Smooth muscle cell (in vitro differentiated cells): ENCODE results near the gene PCBD2. TPM values are rescaled to one million over a fixed set of nuclear protein-coding genes. Genes with fewer than 3 reads are reported as not detected.

Experiments
- DNase-seq: peaks from one replicate; lab custom pipeline; 2025; ENCODE audit not compliant: unreplicated experiment; lab: John Stamatoyannopoulos, UW
- H2AFZ ChIP-seq: fragments of 200-600 bp; sonication (generic); 2 replicates; pipeline ENCODE4 v1.6.0; 2016; ENCODE audit warnings: antibody characterized with exemption, low read depth, mild to moderate bottlenecking
- H3F3A ChIP-seq: fragments of 200-600 bp; sonication (generic); 2 replicates; pipeline ENCODE4 v1.6.0; 2017; ENCODE audit warnings: antibody characterized with exemption, low read depth
- H3K27ac ChIP-seq: fragments of 200-600 bp; sonication (generic); 2 replicates; pipeline ENCODE4 v1.5.1; 2016; ENCODE audit warnings: low read depth, mild to moderate bottlenecking
- H3K27me3 ChIP-seq: fragments of 200-600 bp; sonication (generic); 2 replicates; pipeline ENCODE4 v1.6.1; 2016; ENCODE audit warnings: low read depth, mild to moderate bottlenecking
- H3K36me3 ChIP-seq: fragments of 200-600 bp; sonication (generic); 2 replicates; pipeline ENCODE4 v1.5.1; 2016; ENCODE audit warnings: low read depth
- H3K4me1 ChIP-seq: fragments of 200-600 bp; sonication (generic); 2 replicates; pipeline ENCODE4 v1.5.1; 2016; ENCODE audit warnings: low read depth
- H3K4me2 ChIP-seq: fragments of 200-600 bp; sonication (generic); 2 replicates; pipeline ENCODE4 v1.6.0; 2016; ENCODE audit warnings: mild to moderate bottlenecking
- H3K4me3 ChIP-seq: fragments of 200-600 bp; sonication (generic); 2 replicates; pipeline ENCODE4 v1.5.1; 2016; ENCODE audit warnings: mild to moderate bottlenecking
- H3K79me2 ChIP-seq: fragments of 200-600 bp; sonication (generic); 2 replicates; pipeline ENCODE4 v1.6.0; 2016; ENCODE audit warnings: low read depth, mild to moderate bottlenecking
- H3K9ac ChIP-seq: fragments of 200-600 bp; sonication (generic); 2 replicates; pipeline ENCODE4 v1.6.0; 2016; ENCODE audit warnings: low read depth
- H3K9me3 ChIP-seq: fragments of 200-600 bp; sonication (generic); replicated peaks from 2 replicates; pipeline ENCODE4 v1.5.1; 2016; ENCODE audit warnings: low read depth
- H4K20me1 ChIP-seq: fragments of 200-600 bp; sonication (generic); 2 replicates; pipeline ENCODE4 v1.6.0; 2016; ENCODE audit warnings: low read depth
- CTCF ChIP-seq: fragments of 200-600 bp; sonication (generic); IDR thresholded peaks from 2 replicates; pipeline ENCODE4 v1.5.1; 2017; ENCODE audit warnings: borderline replicate concordance, mild to moderate bottlenecking, antibody characterized with exemption; ENCODE audit not compliant: insufficient read depth, poor library complexity, severe bottlenecking
- WGBS: methylation state at CpG from one replicate; pipeline ENCODE4 v1.1.7; 2016; ENCODE audit warnings: low lambda C conversion rate; 5-methylcytosine and 5-hydroxymethylcytosine counted together
- microRNA counts: library from miRNA; unstranded; fragments of <30 nt; microRNA quantifications from one replicate; lab custom pipeline; 2016
- microRNA-seq: library from miRNA; unstranded; fragments of <30 nt; microRNA quantifications from one replicate; pipeline ENCODE4, GENCODE V29; 2016; ENCODE audit warnings: borderline number of aligned reads
- polyA plus RNA-seq: library from polyadenylated mRNA; unstranded; fragments of >200 nt; fragmentation: Nextera tagmentation; extraction: Ambion mirVana; gene quantifications from 2 replicates; pipeline ENCODE4 v1.2.1, GENCODE V29; 2016
- small RNA-seq: library from RNA; depleted of rRNA; stranded (forward); fragments of <200 nt; gene quantifications from one replicate; pipeline ENCODE3, GENCODE V24; 2014
- total RNA-seq: library from RNA; depleted of rRNA; stranded (reverse); fragments of >200 nt; gene quantifications from 2 replicates; pipeline ENCODE4 v1.2.3, GENCODE V29; 2014

PCBD2 gene
- total and polyA plus RNA-seq, 2 experiments from 2014 or later: 2.4 to 3.3 TPM

DNA sequence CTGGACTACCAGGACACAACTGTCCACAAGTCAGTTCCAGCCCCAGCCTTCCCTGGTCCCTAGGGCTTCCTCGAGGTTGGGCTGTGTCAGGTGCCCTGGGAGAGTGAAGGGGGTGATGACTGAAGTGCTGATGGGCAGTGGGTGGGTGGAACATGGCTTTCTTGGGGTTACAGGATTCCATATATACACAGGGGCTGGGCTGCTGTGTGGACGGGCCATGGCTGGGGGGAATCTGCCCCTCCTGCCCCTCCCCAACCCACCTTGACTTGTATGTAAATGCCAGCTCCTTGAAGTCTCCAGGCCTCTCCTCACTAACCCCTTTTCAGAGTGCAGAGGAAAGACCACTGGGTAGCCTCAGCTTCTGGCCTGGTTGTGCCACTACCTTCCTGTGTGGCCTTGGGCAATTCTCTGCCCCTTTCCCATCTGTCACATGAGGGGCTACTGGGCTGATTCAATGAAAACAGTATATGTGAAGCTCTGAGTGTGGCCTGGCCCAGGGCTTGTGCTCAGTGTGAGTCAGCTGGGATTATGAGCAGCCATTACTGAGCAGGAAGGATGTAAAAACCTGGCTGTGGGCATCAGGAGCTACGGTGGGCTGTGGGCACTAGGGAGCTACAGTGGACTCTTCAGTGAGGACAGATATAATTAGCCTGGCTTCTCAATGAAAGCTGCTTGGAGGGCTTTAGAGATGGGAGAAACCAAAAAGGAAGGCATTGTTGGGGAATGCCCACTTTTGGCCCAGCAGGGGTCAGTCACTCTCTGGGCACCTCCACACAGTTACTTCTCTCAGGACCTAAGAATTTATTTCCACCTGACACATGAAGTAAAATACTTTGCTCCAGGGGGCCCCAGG is 105.8 kb downstream of the PCBD2 start:
- Histone ChIP-seq H3K9ac (no peak overlapping the region), H3K27me3 (no peaks in the 10 kb centered on the region), H3K79me2 (no peaks in the 10 kb centered on the region), H3K4me2 (no peak overlapping the region), H3K4me3 (no peak overlapping the region), H3K36me3 (no peaks in the 10 kb centered on the region), H4K20me1 (no peaks in the 10 kb centered on the region), H3K27ac (no peak overlapping the region), H2AFZ (no peak overlapping the region), H3F3A (no peaks in the 10 kb centered on the region), H3K4me1 (no peaks in the 10 kb centered on the region), H3K9me3 (no peaks in the 10 kb centered on the region)
- peak; percentile 21 for TF ChIP-seq CTCF
- DNase-seq: no peak
- 74% methylated on average over 3 of the region's 3 CpGs for WGBS

DNA sequence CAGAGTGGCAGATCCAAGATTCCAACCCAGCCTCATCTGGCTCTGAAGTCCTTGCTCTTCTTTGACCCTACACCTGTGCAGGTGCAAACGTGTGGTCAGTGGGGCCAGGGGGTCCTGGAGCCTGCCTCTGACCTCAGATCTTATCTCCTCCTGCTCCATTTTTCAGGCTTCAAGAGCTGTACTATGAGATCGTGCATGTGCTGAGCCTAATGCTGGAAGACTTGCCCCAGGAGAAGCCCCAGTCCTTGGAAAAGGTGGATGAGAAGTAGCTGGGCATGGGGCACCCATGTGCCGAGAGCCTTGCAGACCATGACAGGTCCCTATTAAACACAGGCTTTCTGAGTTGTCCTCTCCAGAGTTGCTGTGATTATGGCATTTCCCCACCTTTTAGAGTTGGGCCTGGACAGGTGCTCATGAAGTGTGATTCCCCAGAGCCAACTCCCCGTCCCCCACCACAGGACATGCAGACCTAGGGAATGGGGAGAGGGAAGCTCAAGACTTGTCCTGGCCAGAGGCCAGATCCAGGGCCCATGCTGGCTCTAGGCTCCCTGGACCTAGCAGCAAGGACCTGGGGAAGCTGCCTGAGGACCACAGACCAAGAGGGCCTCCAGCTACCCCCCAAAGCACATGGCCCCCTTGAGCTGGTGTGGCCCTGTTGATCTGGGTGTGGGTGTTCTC is 106.6 kb downstream of the PCBD2 start:
- DNase-seq: no peak
- no peak overlapping the region for H2AFZ ChIP-seq
- no peaks in the 10 kb centered on the region for H3F3A ChIP-seq
- H3K36me3 ChIP-seq: no peaks in the 10 kb centered on the region
- no peaks in the 10 kb centered on the region for H3K27me3 ChIP-seq
- H3K9ac ChIP-seq: no peak overlapping the region
- no peaks in the 10 kb centered on the region for H3K9me3 ChIP-seq
- no peak for TF ChIP-seq CTCF
- H3K4me2 ChIP-seq: no peak overlapping the region
- H4K20me1 ChIP-seq: no peaks in the 10 kb centered on the region
- H3K27ac ChIP-seq: no peak overlapping the region
- 89% methylated on average over 4 of the region's 4 CpGs for WGBS
- H3K4me3 ChIP-seq: no peak overlapping the region
- H3K79me2 ChIP-seq: peaks cover 3% of the 10 kb centered on the region
- H3K4me1 ChIP-seq: no peaks in the 10 kb centered on the region

- Histone ChIP-seq H3K9ac (no peak overlapping the region), H4K20me1 (peaks cover 2% of the 10 kb centered on the region), H3K79me2 (peaks cover 3% of the 10 kb centered on the region), H3K27me3 (no peaks in the 10 kb centered on the region), H3K4me2 (no peak overlapping the region), H3K36me3 (no peaks in the 10 kb centered on the region), H3K4me1 (no peaks in the 10 kb centered on the region), H3K27ac (no peak overlapping the region), H2AFZ (no peak overlapping the region), H3F3A (no peaks in the 10 kb centered on the region), H3K9me3 (no peaks in the 10 kb centered on the region), H3K4me3 (no peak overlapping the region)
- TF ChIP-seq CTCF: no peak
- 96% methylated on average over 2 of the region's 2 CpGs for WGBS
- no peak for DNase-seq
Measured at GRCh38 chr5:135012033-135012588, 107.2 kb downstream of the PCBD2 start.

MicroRNAs within 50 kb of the gene (microRNA counts, 767-probe panel; counts per million panel counts)
- microRNA hsa-miR-4461 (lab: Ali Mortazavi, UCI): 183 counts per million

Small RNA genes lying within 50 kb of the gene (microRNA-seq; reads per million reads assigned to microRNA genes)
- not detected for gene MIR4461

Small RNA genes lying within 50 kb of the gene (small RNA-seq; reads per million reads assigned to genes)
- gene MIR4461 (not detected), gene MTND3P25 (not detected), gene MTND4LP30 (not detected)

Other genes starting within 250 kb of the PCBD2 start
- 32.4 and 35.4 TPM in 2 replicates for gene CAMLG, start 166.6 kb upstream of the PCBD2 start, total RNA-seq
- gene CAMLG, start 166.6 kb upstream of the PCBD2 start, polyA plus RNA-seq: 29.1 and 31.4 TPM in 2 replicates
- 29.2 and 29.4 TPM in 2 replicates for gene DDX46, start 146.4 kb upstream of the PCBD2 start, total RNA-seq
- 18.5 and 24.5 TPM in 2 replicates for gene DDX46, start 146.4 kb upstream of the PCBD2 start, polyA plus RNA-seq
- gene C5orf24, start 59.2 kb upstream of the PCBD2 start, total RNA-seq: 88.3 and 210 TPM in 2 replicates
- 34.3 and 35.9 TPM in 2 replicates for gene C5orf24, start 59.2 kb upstream of the PCBD2 start, polyA plus RNA-seq
- 118 TPM in 2 replicates for gene TXNDC15, start 30.8 kb upstream of the PCBD2 start, total RNA-seq
- 54.0 and 70.8 TPM in 2 replicates for gene TXNDC15, start 30.8 kb upstream of the PCBD2 start, polyA plus RNA-seq
- gene CATSPER3, start 62.8 kb downstream of the PCBD2 start, total RNA-seq: not detected in 2 replicates
- gene CATSPER3, start 62.8 kb downstream of the PCBD2 start, polyA plus RNA-seq: 0.32 TPM in 1 of 2 replicates, not detected in the other
- 122 and 161 TPM in 2 replicates for gene PITX1, start 129.1 kb downstream of the PCBD2 start, total RNA-seq
- gene PITX1, start 129.1 kb downstream of the PCBD2 start, polyA plus RNA-seq: 418 and 473 TPM in 2 replicates